ENCODE measurements around the gene ZNF518B.

ZNF518B gene

GRCh38 chr4:10495651-10496050 lies 38.4 kb upstream of the ZNF518B start:
- no peak overlapping the region for H3K27ac ChIP-seq (ENCODE audit: low read length)
- H4K20me1 ChIP-seq (ENCODE audit: insufficient read depth, low read length), result no peaks in the 10 kb centered on the region
- no peaks in the 10 kb centered on the region for H3F3A ChIP-seq (ENCODE audit: insufficient read depth, low read length)
- H3K9me3 ChIP-seq (replicated peaks; ENCODE audit: insufficient read depth, low read length), result no peaks in the 10 kb centered on the region
- H3K79me2 ChIP-seq (ENCODE audit: low read length), result no peaks in the 10 kb centered on the region
- TF ChIP-seq, protein P1, sequence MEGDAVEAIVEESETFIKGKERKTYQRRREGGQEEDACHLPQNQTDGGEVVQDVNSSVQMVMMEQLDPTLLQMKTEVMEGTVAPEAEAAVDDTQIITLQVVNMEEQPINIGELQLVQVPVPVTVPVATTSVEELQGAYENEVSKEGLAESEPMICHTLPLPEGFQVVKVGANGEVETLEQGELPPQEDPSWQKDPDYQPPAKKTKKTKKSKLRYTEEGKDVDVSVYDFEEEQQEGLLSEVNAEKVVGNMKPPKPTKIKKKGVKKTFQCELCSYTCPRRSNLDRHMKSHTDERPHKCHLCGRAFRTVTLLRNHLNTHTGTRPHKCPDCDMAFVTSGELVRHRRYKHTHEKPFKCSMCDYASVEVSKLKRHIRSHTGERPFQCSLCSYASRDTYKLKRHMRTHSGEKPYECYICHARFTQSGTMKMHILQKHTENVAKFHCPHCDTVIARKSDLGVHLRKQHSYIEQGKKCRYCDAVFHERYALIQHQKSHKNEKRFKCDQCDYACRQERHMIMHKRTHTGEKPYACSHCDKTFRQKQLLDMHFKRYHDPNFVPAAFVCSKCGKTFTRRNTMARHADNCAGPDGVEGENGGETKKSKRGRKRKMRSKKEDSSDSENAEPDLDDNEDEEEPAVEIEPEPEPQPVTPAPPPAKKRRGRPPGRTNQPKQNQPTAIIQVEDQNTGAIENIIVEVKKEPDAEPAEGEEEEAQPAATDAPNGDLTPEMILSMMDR (IDR thresholded peaks at IDR 0.05; ENCODE audit: low read length), result no peak
- TF ChIP-seq EZH2phosphoT487 (IDR thresholded peaks at IDR 0.05; ENCODE audit: low read length), result no peak
- TF ChIP-seq EZH2 (optimal IDR thresholded peaks at IDR 0.05; ENCODE audit: low read depth, low read length), result no peak
- H3K9ac ChIP-seq (ENCODE audit: low read length), result no peak overlapping the region
- no peaks in the 10 kb centered on the region for H3K36me3 ChIP-seq (replicated peaks; ENCODE audit: insufficient read depth, low read length)
- H3K27me3 ChIP-seq (replicated peaks; ENCODE audit: insufficient read depth, low read length), result no peaks in the 10 kb centered on the region
- no peaks in the 10 kb centered on the region for H3K9me2 ChIP-seq (replicated peaks; ENCODE audit: insufficient read depth, low read length)
- no peak overlapping the region for H2AFZ ChIP-seq (ENCODE audit: low read length)
- H3K4me3 ChIP-seq (ENCODE audit: low read length), result no peak overlapping the region
- DNase-seq, result no peak
- H3K4me2 ChIP-seq (ENCODE audit: low read depth, low read length), result no peak overlapping the region
- H3K4me1 ChIP-seq (ENCODE audit: low read length), result no peaks in the 10 kb centered on the region

GRCh38 chr4:10492464-10492863 lies 35.2 kb upstream of the ZNF518B start:
- TF ChIP-seq EZH2 (optimal IDR thresholded peaks at IDR 0.05; ENCODE audit: low read depth, low read length) (no peak), EZH2phosphoT487 (IDR thresholded peaks at IDR 0.05; ENCODE audit: low read length) (no peak)
- TF ChIP-seq, protein P1 (IDR thresholded peaks at IDR 0.05; ENCODE audit: low read length), result no peak
- H3K4me3 ChIP-seq (ENCODE audit: low read length), result no peak overlapping the region

GRCh38 chr4:10491401-10491800 lies 34.2 kb upstream of the ZNF518B start:
- H3K36me3 ChIP-seq (replicated peaks; ENCODE audit: insufficient read depth, low read length), result no peaks in the 10 kb centered on the region

More at GRCh38 chr4:10492464-10492863, 35.2 kb upstream of the ZNF518B start:
- H3K9ac ChIP-seq (ENCODE audit: low read length), result no peak overlapping the region
- no peaks in the 10 kb centered on the region for H4K20me1 ChIP-seq (ENCODE audit: insufficient read depth, low read length)
- no peaks in the 10 kb centered on the region for H3K36me3 ChIP-seq (replicated peaks; ENCODE audit: insufficient read depth, low read length)
- H3K4me2 ChIP-seq (ENCODE audit: low read depth, low read length), result no peak overlapping the region
- DNase-seq, result no peak
- H3K79me2 ChIP-seq (ENCODE audit: low read length), result no peaks in the 10 kb centered on the region
- no peak overlapping the region for H3K27ac ChIP-seq (ENCODE audit: low read length)
- no peaks in the 10 kb centered on the region for H3K4me1 ChIP-seq (ENCODE audit: low read length)
- no peaks in the 10 kb centered on the region for H3K9me3 ChIP-seq (replicated peaks; ENCODE audit: insufficient read depth, low read length)
- H3K27me3 ChIP-seq (replicated peaks; ENCODE audit: insufficient read depth, low read length), result no peaks in the 10 kb centered on the region
- H3F3A ChIP-seq (ENCODE audit: insufficient read depth, low read length), result no peaks in the 10 kb centered on the region
- no peaks in the 10 kb centered on the region for H3K9me2 ChIP-seq (replicated peaks; ENCODE audit: insufficient read depth, low read length)
- no peak overlapping the region for H2AFZ ChIP-seq (ENCODE audit: low read length)

More at GRCh38 chr4:10491401-10491800, 34.2 kb upstream of the ZNF518B start:
- TF ChIP-seq EZH2phosphoT487 (IDR thresholded peaks at IDR 0.05; ENCODE audit: low read length) (no peak), EZH2 (optimal IDR thresholded peaks at IDR 0.05; ENCODE audit: low read depth, low read length) (no peak)
- TF ChIP-seq, protein P1 (IDR thresholded peaks at IDR 0.05; ENCODE audit: low read length), result no peak
- Histone ChIP-seq H3K27ac (ENCODE audit: low read length) (no peak overlapping the region), H3K9ac (ENCODE audit: low read length) (no peak overlapping the region), H3K9me3 (replicated peaks; ENCODE audit: insufficient read depth, low read length) (no peaks in the 10 kb centered on the region), H3K27me3 (replicated peaks; ENCODE audit: insufficient read depth, low read length) (no peaks in the 10 kb centered on the region), H3K4me2 (ENCODE audit: low read depth, low read length) (no peak overlapping the region), H3K79me2 (ENCODE audit: low read length) (no peaks in the 10 kb centered on the region), H3K4me1 (ENCODE audit: low read length) (no peaks in the 10 kb centered on the region), H3K4me3 (ENCODE audit: low read length) (no peak overlapping the region), H2AFZ (ENCODE audit: low read length) (no peak overlapping the region), H3K9me2 (replicated peaks; ENCODE audit: insufficient read depth, low read length) (no peaks in the 10 kb centered on the region), H3F3A (ENCODE audit: insufficient read depth, low read length) (no peaks in the 10 kb centered on the region), H4K20me1 (ENCODE audit: insufficient read depth, low read length) (no peaks in the 10 kb centered on the region)
- DNase-seq, result no peak
